Fibroblast of skin of abdomen (primary cell): Measurements from ENCODE around the gene OPN1MW. TPM values are rescaled to one million over a fixed set of nuclear protein-coding genes. Genes with fewer than 3 reads are reported as not detected.
"Not testable (repeated sequence)": the region's sequence is repeated elsewhere in the genome, so short reads cannot be mapped to it uniquely, and the experiment has no call there.

Experiments used
- DNase-seq: peaks from one replicate; pipeline ENCODE4 v3.0.0-alpha.2; 2013
- polyA plus RNA-seq, 2 experiments: library from polyadenylated mRNA; unstranded; fragments of 120-200 nt; gene quantifications; one replicate each; pipeline ENCODE4 v1.2.1, GENCODE V29; 2013; ENCODE audit not compliant: insufficient read length in 2 of 2

The OPN1MW gene
- polyA plus RNA-seq (2013, experiment 1 of 2; ENCODE audit: insufficient read length), result not detected
- polyA plus RNA-seq (2013, experiment 2 of 2; ENCODE audit: insufficient read length), result not detected

DNA sequence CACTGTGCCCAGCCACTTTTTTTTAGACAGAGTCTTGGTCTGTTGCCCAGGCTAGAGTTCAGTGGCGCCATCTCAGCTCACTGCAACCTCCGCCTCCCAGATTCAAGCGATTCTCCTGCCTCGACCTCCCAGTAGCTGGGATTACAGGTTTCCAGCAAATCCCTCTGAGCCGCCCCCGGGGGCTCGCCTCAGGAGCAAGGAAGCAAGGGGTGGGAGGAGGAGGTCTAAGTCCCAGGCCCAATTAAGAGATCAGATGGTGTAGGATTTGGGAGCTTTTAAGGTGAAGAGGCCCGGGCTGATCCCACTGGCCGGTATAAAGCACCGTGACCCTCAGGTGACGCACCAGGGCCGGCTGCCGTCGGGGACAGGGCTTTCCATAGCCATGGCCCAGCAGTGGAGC lies at the start of gene OPN1MW:
TSS of gene OPN1MW (plus strand) at position 301 of the 400 bp plus-strand sequence. CDS start at position 383, 82 bp downstream.
- not testable (repeated sequence) for DNase-seq

DNA sequence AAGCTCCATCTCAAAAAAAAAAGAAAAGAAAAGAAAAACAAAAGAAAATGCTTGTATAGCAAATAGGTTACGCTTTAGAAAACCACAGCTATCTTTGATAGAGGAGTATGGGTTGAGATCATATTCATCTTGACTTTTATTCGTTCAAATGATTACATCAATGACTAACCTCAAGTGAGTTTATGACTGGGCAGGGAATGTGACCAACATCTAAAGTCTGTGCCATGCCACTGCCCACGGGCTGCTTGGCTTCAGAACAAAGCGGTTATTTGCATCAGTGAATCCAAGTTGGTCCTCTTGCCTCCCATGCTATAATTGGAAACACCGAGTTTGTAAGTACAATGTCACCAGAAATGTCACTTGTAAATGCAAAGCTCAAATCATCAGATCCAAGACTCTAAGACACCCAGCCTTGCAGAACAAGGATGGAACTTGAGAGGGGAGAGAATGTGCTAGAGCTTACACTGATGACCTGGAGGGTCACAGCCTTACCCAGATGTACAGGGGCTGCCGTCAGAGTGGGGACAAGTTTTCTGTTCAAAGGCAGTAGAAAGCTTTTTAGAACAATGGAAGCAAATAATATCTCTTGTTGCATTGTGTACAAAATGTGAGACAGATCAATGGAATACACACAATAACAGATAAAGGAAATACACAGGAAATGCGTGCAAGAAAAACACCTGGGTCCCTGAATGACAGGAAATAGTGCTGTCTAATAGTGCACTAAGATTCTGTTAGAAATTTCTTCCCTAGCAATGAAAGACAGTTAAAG lies 46.8 kb upstream of the OPN1MW start:
- DNase-seq, result no peak

GRCh38 chrX:154136627-154137161 lies 45.7 kb upstream of the OPN1MW start:
- DNase-seq, result peak; percentile 49

DNA sequence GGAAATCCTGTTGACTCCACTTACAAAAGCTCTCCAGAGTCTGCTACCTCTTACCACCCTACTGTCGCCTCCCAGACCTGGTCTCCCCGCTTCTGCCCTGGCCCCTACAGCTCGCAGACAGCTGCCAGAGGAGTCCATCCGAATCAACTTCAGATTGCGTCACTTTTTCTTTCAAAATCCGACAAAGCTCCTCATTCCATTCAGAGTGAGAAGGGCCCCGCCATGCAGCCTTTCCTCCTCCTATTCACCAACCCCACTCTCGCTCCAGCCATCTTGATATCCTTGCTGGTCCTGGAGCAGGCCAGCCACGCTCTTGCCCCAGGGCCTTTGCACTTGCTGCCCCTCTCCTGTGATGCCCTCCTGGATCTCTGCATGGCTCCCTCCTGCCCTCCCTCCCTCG lies 43.5 kb upstream of the OPN1MW start:
- DNase-seq, result no peak

- DNase-seq, result no peak
These were observed 42.2 kb upstream of the OPN1MW start for GRCh38 chrX:154140206-154140605.

- no peak for DNase-seq
These were observed 41.7 kb upstream of the OPN1MW start for GRCh38 chrX:154140742-154141141.

GRCh38 chrX:154142386-154142785 lies 40.0 kb upstream of the OPN1MW start:
- no peak for DNase-seq

DNA sequence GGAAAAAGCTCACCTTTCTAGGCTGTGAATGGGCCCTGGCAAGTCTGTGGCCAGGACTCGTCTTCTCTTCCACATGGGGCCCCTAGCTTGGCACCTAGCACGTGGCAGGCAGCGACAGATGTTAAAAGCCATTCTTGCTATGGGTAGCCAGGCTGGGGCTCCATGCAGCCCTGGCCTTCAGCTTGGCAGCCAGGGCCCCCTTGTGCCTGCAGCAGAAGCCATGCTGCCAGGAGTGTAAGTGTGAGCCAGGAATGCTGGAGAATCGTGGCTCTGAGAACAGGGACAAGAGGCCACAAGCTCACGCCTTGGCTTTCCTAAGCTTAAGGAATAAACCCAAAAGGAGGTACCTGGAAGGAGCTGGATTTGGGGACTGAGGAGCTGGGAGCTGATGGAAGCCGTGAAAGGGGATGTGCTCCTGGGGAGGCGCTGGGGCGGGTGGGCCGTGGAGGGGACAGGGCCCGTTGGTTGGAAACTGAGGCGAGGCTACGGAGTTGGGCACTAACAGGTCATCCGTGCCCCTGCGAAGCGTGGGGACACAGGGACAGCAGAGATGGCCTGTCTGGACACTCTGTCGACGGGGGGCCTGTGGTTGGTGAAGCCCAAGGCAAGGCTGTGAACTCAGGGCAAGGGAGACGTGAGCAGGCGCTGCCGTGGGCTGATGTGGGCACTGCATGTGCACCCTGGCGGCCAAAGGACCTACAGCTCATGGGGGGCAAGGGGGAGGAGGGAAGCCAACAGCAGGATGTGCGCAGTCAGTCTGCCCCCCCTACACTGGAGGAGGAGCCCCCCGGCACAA lies 39.2 kb upstream of the OPN1MW start:
- DNase-seq, result no peak

DNA sequence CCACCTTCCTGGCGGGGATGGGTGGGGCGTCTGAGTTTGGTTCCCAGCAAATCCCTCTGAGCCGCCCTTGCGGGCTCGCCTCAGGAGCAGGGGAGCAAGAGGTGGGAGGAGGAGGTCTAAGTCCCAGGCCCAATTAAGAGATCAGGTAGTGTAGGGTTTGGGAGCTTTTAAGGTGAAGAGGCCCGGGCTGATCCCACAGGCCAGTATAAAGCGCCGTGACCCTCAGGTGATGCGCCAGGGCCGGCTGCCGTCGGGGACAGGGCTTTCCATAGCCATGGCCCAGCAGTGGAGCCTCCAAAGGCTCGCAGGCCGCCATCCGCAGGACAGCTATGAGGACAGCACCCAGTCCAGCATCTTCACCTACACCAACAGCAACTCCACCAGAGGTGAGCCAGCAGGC lies 38.4 kb upstream of the OPN1MW start, which contains the start of gene OPN1LW:
TSS of gene OPN1LW (plus strand) at position 234 of the 400 bp plus-strand sequence. CDS start at position 275, 41 bp downstream.
- DNase-seq, result not testable (repeated sequence)

DNA sequence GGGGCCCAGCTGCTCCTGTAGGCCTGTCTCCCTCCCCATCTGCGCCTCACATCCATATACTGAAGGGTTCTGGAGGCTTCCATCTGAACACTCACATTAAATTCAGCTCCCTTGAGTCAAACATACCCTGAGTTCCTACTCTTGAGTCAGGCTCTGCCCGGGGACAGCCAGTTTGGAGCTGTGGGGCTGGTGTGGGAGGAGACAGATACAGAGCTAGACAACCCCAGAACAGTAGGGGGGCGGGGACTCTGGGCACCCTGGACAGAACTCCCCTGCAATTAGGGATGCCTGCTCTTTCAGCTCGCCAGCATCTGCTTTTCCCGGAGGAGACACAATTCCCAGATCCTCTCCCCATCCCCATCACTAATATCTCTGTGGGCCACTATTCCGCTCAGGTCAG lies 31.4 kb upstream of the OPN1MW start:
- DNase-seq, result not testable (repeated sequence)

- not testable (repeated sequence) for DNase-seq
These were observed 26.2 kb upstream of the OPN1MW start for GRCh38 chrX:154156221-154156620.

GRCh38 chrX:154157207-154157606 lies 25.2 kb upstream of the OPN1MW start:
- not testable (repeated sequence) for DNase-seq

DNA sequence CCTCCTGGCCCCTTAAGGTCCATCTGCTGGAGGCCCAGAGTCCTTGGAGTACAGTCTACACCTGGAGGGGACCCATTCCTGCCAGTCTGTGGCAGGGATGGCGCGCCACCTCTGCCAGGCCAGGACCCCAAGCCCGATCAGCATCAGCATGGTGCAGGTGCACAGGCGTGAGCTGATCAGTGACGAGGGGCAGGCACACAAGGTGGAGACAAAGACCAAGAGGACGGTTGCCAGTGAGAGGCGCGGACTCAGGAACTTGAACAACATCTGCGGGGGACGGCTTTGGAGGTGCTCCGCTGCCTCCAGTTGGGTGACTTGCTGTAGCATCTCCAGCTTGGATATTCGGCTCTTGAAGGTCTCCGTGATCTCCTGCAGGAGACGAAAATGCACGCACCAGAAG lies 23.1 kb upstream of the OPN1MW start:
- DNase-seq, result not testable (repeated sequence)

- DNase-seq, result not testable (repeated sequence)
These were observed 17.5 kb upstream of the OPN1MW start for GRCh38 chrX:154164902-154165301.

- DNase-seq, result not testable (repeated sequence)
These were observed 14.0 kb upstream of the OPN1MW start for GRCh38 chrX:154168384-154168783.

- DNase-seq, result not testable (repeated sequence)
These were observed 9.9 kb upstream of the OPN1MW start for GRCh38 chrX:154172535-154172943.

- not testable (repeated sequence) for DNase-seq
These were observed 8.0 kb upstream of the OPN1MW start for GRCh38 chrX:154174356-154174755.

- not testable (repeated sequence) for DNase-seq
These were observed 1.4 kb downstream of the OPN1MW start for GRCh38 chrX:154183794-154184193.

- not testable (repeated sequence) for DNase-seq
These were observed 10.4 kb downstream of the OPN1MW start for GRCh38 chrX:154192846-154193245.

- DNase-seq, result not testable (repeated sequence)
These were observed 11.9 kb downstream of the OPN1MW start for GRCh38 chrX:154194316-154194715.

- DNase-seq, result not testable (repeated sequence)
These were observed 14.1 kb downstream of the OPN1MW start for GRCh38 chrX:154196466-154196865.

DNA sequence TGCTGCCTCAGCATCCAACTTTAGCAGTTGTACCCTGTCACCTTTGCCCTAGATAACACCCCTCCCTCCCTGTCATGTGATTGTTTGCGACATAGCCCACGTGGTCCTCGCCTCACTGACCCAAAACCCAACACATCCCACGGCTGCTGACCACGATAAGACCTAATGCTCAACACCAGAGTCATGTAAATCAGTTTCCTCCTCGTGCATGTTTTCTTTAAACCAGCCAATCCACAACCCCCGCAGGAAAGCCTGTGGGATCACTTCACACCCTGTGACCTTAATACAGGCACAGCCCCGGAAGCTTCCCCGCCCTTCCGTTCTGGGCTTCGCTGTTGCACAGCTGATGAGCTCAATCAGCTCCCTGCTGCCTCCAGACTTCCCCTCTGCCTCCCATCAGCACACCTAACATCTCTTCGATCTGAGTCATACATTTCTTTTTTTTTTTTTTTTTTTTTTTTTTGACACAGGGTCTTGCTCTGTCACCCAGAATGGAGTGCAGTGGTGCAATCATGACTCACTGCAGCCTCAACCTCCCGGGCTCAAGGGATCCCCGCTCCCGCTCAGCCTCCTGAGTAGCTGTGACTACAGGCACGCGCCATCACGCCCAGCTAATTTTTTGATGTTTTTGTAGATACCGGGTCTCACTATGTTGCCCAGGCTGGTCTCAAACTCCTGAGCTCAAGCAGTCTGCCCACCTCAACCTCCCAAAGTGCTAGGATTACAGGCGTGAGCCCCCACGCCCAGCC lies 27.4 kb downstream of the OPN1MW start:
- not testable (repeated sequence) for DNase-seq
